Measurements from ENCODE around the gene NKD1. TPM values are rescaled to one million over a fixed set of nuclear protein-coding genes. Genes with fewer than 3 reads are reported as not detected.

Gene NKD1
- total RNA-seq, 4 donors from 2014 or later: 3.5 to 48.1 (median 8.9) TPM

DNA sequence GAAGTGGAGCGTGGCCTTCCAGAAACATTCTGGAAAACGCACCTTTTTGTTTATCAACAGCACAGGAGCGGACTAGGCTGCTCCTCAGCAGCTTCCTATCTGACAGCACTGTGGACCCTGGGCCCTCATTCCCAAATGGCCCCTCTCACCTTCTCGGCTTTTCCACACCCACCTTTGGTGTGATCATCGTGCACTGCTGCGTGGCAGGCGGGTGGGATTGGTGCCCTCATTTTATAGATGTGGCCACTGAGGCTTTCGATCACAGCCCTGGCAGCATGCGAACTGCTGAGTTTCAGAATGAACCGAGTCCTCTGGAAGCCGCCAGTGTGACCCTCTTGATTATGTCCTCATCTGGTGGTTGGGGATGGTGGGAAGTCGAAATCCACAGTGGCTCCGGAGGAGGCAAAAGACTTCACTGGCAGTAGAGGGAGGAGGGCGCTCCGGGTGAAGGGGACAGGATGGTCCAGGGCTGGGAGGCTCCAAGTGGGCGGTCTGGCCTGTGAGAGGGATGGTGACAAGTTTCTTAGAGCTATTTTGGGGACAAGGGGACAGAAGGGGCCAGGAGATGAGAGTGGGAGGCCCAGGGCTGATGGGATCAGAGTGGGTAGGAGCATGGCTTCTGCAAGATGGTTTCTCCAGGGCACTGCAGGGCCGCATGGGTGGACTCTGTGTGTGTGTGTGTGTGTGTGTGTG, 49.5 kb downstream of the NKD1 start:
- H3K27me3 ChIP-seq: no peaks in the 10 kb centered on the region
- no peak overlapping the region for H3K4me3 ChIP-seq
- no peak overlapping the region for H3K27ac ChIP-seq
- no peaks in the 10 kb centered on the region for H3K9me3 ChIP-seq
- H3K36me3 ChIP-seq: no peaks in the 10 kb centered on the region
- intact Hi-C loops (cut with DNase I; ENCODE audit: low total_unique reads): no loop called here
- peaks cover 3 to 19% of the 10 kb centered on the region in 2 donors for H3K4me1 ChIP-seq
- TF ChIP-seq, protein P1, sequence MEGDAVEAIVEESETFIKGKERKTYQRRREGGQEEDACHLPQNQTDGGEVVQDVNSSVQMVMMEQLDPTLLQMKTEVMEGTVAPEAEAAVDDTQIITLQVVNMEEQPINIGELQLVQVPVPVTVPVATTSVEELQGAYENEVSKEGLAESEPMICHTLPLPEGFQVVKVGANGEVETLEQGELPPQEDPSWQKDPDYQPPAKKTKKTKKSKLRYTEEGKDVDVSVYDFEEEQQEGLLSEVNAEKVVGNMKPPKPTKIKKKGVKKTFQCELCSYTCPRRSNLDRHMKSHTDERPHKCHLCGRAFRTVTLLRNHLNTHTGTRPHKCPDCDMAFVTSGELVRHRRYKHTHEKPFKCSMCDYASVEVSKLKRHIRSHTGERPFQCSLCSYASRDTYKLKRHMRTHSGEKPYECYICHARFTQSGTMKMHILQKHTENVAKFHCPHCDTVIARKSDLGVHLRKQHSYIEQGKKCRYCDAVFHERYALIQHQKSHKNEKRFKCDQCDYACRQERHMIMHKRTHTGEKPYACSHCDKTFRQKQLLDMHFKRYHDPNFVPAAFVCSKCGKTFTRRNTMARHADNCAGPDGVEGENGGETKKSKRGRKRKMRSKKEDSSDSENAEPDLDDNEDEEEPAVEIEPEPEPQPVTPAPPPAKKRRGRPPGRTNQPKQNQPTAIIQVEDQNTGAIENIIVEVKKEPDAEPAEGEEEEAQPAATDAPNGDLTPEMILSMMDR (IDR thresholded peaks at IDR 0.05): no peak
- no peak for TF ChIP-seq POLR2A (IDR thresholded peaks at IDR 0.05)
- DNase-seq: no peak

DNA sequence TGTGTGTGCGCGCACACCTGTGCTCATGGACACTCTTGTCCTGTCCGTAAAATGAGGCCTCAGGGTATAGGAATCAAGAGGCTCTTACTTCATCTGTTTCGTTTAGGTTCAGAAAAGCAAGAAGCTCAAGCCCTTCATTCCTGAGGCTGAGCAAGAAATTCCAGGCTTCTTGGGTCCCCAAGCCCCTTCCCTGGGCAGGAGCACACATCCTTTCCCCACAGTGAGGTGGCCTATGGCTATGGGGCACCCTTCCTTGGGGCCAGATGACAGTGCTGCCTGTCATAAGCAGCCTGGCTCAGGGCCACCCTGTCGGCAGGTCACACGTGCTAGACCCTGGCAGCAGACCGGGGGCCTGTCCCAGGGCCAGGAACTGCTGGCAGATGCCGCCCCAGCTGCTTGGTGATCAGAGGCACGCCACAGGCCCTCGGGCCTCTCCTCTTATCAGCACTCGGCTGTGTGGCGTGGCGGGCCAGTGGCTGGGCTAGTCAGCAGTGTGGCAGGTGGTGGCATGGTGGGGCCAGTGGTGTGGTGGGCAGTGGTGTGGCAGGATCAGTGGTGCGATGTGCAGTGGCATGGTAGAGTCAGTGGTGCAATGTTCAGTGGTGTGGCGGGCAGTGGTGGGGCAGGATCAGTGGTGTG, 50.2 kb downstream of the NKD1 start:
- no peaks in the 10 kb centered on the region for H3K9me3 ChIP-seq
- H3K27ac ChIP-seq: no peak overlapping the region
- no peak for DNase-seq
- H3K36me3 ChIP-seq: no peaks in the 10 kb centered on the region
- TF ChIP-seq, protein P1 (IDR thresholded peaks at IDR 0.05): no peak
- no peak for TF ChIP-seq POLR2A (IDR thresholded peaks at IDR 0.05)
- no peaks in the 10 kb centered on the region for H3K27me3 ChIP-seq
- intact Hi-C loops (cut with DNase I; ENCODE audit: low total_unique reads): no loop called here
- peaks cover 8 to 26% of the 10 kb centered on the region in 2 donors for H3K4me1 ChIP-seq
- H3K4me3 ChIP-seq: no peak overlapping the region

DNA sequence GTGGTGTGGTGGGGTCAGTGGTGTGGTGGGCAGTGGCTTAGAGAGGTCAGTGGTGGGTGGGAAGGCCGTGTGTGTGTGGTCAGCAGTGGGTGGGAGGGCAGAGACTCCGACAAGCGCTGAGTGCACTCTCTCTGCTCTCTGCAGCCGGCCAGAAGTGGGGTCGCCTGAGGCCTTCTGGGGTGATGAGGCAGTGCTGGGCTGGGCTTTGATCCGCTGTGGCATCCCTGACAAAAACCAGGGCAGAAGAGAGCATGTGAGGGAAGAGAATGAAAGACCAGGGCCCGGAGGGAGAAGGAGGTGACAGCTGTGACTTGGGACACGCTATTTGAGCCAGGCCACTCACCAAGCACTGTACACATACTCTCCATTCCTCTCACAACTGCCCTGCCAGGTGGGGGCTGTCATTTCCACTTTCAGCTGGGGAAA, 50.8 kb downstream of the NKD1 start:
- Histone ChIP-seq H3K4me3 (no peak overlapping the region), H3K4me1 (peaks cover 8 to 30% of the 10 kb centered on the region in 2 donors), H3K9me3 (no peaks in the 10 kb centered on the region), H3K27ac (peak overlapping the region in 1 of 2 donors; percentile 11), H3K27me3 (no peaks in the 10 kb centered on the region), H3K36me3 (no peaks in the 10 kb centered on the region)
- intact Hi-C loops (cut with DNase I; ENCODE audit: low total_unique reads): no loop called here
- TF ChIP-seq POLR2A (IDR thresholded peaks at IDR 0.05): no peak
- TF ChIP-seq, protein P1 (IDR thresholded peaks at IDR 0.05): no peak
- no peak for DNase-seq

DNA sequence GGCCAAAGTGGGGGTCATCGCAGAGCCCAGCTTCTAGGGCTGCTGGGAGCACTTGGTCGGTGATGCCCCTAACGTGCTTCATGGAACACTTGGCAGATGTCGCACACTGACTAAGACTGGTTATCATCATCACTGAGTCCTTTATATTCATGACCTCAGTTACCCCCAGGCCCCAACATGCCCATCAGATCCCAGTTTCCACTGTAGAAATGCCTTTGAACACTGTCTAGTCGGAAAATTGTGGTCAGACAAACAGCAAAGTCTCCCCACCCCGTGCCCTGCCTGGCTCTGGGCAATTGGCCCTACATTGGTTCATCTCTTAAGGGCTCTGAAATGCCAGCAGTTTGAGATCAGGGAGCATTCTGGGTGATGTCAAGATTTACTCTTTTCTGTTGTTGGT, 51.3 kb downstream of the NKD1 start:
- Histone ChIP-seq H3K9me3 (no peaks in the 10 kb centered on the region), H3K4me3 (no peak overlapping the region), H3K27ac (peak overlapping the region in 1 of 2 donors; percentile 11), H3K36me3 (no peaks in the 10 kb centered on the region), H3K4me1 (peaks cover 8 to 36% of the 10 kb centered on the region in 2 donors), H3K27me3 (no peaks in the 10 kb centered on the region)
- intact Hi-C loops (cut with DNase I; ENCODE audit: low total_unique reads): no loop called here
- no peak for TF ChIP-seq POLR2A (IDR thresholded peaks at IDR 0.05)
- TF ChIP-seq, protein P1 (IDR thresholded peaks at IDR 0.05): no peak
- no peak for DNase-seq

DNA sequence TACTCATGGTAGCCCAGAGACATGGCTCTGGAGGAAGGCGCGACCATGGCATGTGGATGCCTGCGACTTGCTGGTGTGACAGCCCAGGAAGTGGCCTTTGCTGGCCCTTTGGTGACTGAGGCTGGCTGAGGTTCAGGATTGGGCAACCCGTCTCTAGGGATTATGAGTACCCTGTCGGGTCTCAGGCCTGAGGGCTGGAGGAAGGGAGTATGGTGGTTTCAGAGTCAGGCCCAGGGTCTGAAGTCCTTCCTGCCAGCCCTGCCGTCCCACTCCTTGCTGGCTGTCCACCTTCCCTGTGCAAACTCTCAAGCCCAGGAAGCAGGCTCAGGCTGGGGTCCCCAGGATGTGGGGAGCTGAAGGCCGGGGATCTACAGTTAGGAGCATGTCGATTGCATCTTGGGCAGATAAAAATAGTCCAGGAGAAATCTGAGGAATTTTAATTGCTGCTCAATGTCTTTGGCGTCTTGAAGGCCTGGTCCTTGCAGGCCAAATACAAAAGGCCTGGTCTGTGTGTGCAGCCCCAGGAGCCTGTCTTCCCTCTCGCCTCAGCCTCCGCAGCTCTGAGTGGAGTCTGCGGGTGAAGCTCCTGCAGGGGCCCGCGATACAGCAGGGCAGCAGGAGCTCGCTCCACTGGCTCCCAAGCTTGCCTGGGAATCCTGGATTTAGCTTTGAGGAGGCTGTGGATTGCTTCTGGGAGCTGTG, 52.5 kb downstream of the NKD1 start:
- Histone ChIP-seq H3K4me1 (peaks cover 8 to 37% of the 10 kb centered on the region in 2 donors), H3K9me3 (no peaks in the 10 kb centered on the region), H3K27me3 (no peaks in the 10 kb centered on the region), H3K27ac (peak overlapping the region; percentile 85 to 87), H3K4me3 (no peak overlapping the region), H3K36me3 (no peaks in the 10 kb centered on the region)
- DNase-seq: no peak
- TF ChIP-seq, protein P1 (IDR thresholded peaks at IDR 0.05): no peak
- TF ChIP-seq POLR2A (IDR thresholded peaks at IDR 0.05): no peak
- intact Hi-C loops (cut with DNase I; ENCODE audit: low total_unique reads): loop anchor here (10.0 kb wide), 1 partner anchor 554 kb away; the partner anchor contains the start of gene SALL1

Measured in uterus (tissue), 4 donors.